Measurements from ENCODE around the gene PROX1. TPM values are rescaled to one million over a fixed set of nuclear protein-coding genes. Genes with fewer than 3 reads are reported as not detected.

PROX1 gene
- total and polyA plus RNA-seq, 9 of the 15 experiments (the other 6 are each of a cell fraction or from before 2014, with no cell fraction given) = 0.14 to 0.22 TPM; not detected in 7

- Histone ChIP-seq H3K4me3 (no peak overlapping the region), H3K9me1 (ENCODE audit: control insufficient read depth, insufficient read depth, low read length) (no peaks in the 10 kb centered on the region), H3K27me3 (ENCODE audit: control insufficient read depth in 2 of 2, insufficient read depth in 2 of 2, low read length in 2 of 2) (no peaks in the 10 kb centered on the region), H3K36me3 (ENCODE audit: control insufficient read depth, insufficient read depth, low read length) (no peaks in the 10 kb centered on the region), H3K9ac (ENCODE audit: insufficient read depth in 1 of 2, low read depth in 2 of 2, low read length in 2 of 2) (no peak overlapping the region), H3K4me2 (ENCODE audit: insufficient read depth, low read length) (no peak overlapping the region), H3K9me3 (replicated peaks; ENCODE audit: control insufficient read depth, insufficient read depth, low read depth, low read length) (no peaks in the 10 kb centered on the region), H3K27ac (ENCODE audit: extremely low read depth, low read depth, low read length) (no peak overlapping the region), H4K20me1 (replicated peaks; ENCODE audit: control insufficient read depth, insufficient read depth, low read length) (no peaks in the 10 kb centered on the region), H3K79me2 (ENCODE audit: control insufficient read depth, insufficient read depth, low read length) (no peaks in the 10 kb centered on the region), H3K4me1 (replicated peaks in 1 of 2; ENCODE audit: control insufficient read depth in 2 of 2, insufficient read depth in 2 of 2, low read length in 2 of 2) (no peaks in the 10 kb centered on the region), H2AFZ (ENCODE audit: low read depth, low read length) (no peak overlapping the region)
- 1% methylated on average over 4 of the region's 4 CpGs for WGBS (ENCODE audit: insufficient coverage, low coverage, missing lambda C conversion rate)
- DNase-seq (ENCODE audit: extremely low read depth in 1 of 4, low spot score in 3 of 4) (no peak), ATAC-seq (no peak), FAIRE-seq (no peak)
- ChIA-PET CTCF (ENCODE audit: low intra/inter-chr PET ratio) (no interaction called here), POLR2A (no interaction called here)
- BruUV-seq (replicated peaks) = no TSS peak
- intact Hi-C loops (cut with micrococcal nuclease) (no loop called here), in situ Hi-C loops (cut with MboI) (no loop called here)
- TF ChIP-seq NFYB (IDR thresholded peaks at IDR 0.05; ENCODE audit: extremely low read depth, insufficient read length) (no peak), ESRRB (CRISPR knock-in tag; IDR thresholded peaks at IDR 0.05; ENCODE audit: borderline replicate concordance) (no peak), SAP30 (IDR thresholded peaks at IDR 0.05; ENCODE audit: borderline replicate concordance, insufficient read depth, low read depth, low read length, poor library complexity, severe bottlenecking) (no peak)
Measured at GRCh38 chr1:214051786-214052185, 64.0 kb downstream of the PROX1 start.

- Histone ChIP-seq H3K9ac (ENCODE audit: insufficient read depth in 1 of 2, low read depth in 2 of 2, low read length in 2 of 2) (no peak overlapping the region), H3K9me3 (replicated peaks; ENCODE audit: control insufficient read depth, insufficient read depth, low read depth, low read length) (no peaks in the 10 kb centered on the region), H4K20me1 (replicated peaks; ENCODE audit: control insufficient read depth, insufficient read depth, low read length) (no peaks in the 10 kb centered on the region), H3K4me1 (replicated peaks in 1 of 2; ENCODE audit: control insufficient read depth in 2 of 2, insufficient read depth in 2 of 2, low read length in 2 of 2) (no peaks in the 10 kb centered on the region), H3K27me3 (ENCODE audit: control insufficient read depth in 2 of 2, insufficient read depth in 2 of 2, low read length in 2 of 2) (no peaks in the 10 kb centered on the region), H3K4me3 (no peak overlapping the region), H2AFZ (ENCODE audit: low read depth, low read length) (no peak overlapping the region), H3K79me2 (ENCODE audit: control insufficient read depth, insufficient read depth, low read length) (no peaks in the 10 kb centered on the region), H3K4me2 (ENCODE audit: insufficient read depth, low read length) (no peak overlapping the region), H3K9me1 (ENCODE audit: control insufficient read depth, insufficient read depth, low read length) (no peaks in the 10 kb centered on the region), H3K27ac (ENCODE audit: extremely low read depth, low read depth, low read length) (no peak overlapping the region), H3K36me3 (ENCODE audit: control insufficient read depth, insufficient read depth, low read length) (no peaks in the 10 kb centered on the region)
- no peak for FAIRE-seq
- BruUV-seq (replicated peaks) = no TSS peak
- no peak for ATAC-seq
- ChIA-PET CTCF (ENCODE audit: low intra/inter-chr PET ratio) (no interaction called here), POLR2A (no interaction called here)
- in situ Hi-C loops (cut with MboI) (no loop called here), intact Hi-C loops (cut with micrococcal nuclease) (no loop called here)
- 0% methylated on average over 5 of the region's 5 CpGs for WGBS (ENCODE audit: insufficient coverage, low coverage, missing lambda C conversion rate)
- no peak for DNase-seq (ENCODE audit: extremely low read depth in 1 of 4, low spot score in 3 of 4)
- TF ChIP-seq ZNF707 (CRISPR knock-in tag; conservative IDR thresholded peaks at IDR 0.05) (no peak), SLC30A9 (CRISPR knock-in tag; IDR thresholded peaks at IDR 0.05) (no peak), JUNB (CRISPR knock-in tag; conservative IDR thresholded peaks at IDR 0.05) (no peak), IRF9 (tag; IDR thresholded peaks at IDR 0.05) (no peak), WHSC1 (IDR thresholded peaks at IDR 0.05; ENCODE audit: low read length) (no peak)
Measured at GRCh38 chr1:214058076-214058475, 70.3 kb downstream of the PROX1 start.

Data from K562 (cell line).